ENCODE data around the gene VAV1. TPM values are rescaled to one million over a fixed set of nuclear protein-coding genes. Genes with fewer than 3 reads are reported as not detected.
A peak's percentile ranks its signal among the peaks of the same experiment; 100 is the strongest.

VAV1 gene
- total and polyA plus RNA-seq, 2 of the 13 experiments (the other 11 are each of a cell fraction or from before 2014, with no cell fraction given) = not detected

DNA sequence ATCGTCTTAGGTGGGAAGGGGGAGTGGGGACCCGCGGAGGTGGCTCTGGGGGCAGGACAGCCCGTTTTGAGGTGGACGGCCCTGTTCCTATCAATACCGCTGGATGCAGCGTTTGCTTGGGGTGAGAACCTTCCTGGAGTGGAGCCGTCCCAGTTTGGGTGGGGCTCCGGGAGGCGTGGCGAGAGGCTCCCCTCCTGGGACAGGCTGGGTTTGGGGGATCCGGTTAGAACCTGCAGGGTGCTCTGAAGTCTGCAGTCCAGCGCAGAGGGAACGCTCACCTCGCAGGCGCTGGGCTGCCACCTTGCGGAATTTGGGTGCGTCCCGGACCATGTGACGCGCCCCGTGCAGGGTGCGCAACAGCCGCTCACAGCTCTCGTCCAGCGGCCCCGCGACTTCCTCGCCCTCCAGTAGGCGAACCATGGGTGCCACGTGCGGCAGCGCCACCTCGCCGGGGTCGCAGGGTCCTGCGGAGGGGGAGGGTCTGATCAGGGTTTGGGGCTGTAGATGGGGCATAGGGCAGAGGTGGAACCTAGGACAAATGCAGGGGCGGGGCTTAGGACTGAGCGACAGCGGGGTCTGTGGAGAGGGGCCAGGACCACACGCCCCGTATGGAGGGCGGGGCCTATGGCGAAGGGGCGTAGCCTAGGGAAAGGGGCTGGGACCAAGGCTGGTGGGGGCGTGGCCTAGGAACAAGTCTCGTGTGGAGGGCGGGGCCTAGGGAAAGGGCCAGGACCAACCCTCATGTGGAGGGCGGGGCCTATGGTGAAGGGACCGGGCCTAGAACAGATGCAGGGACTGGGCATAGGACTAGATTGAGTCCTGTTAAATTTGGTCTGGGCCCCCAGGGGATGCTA is 19.1 kb upstream of the VAV1 start (continued):
- TF ChIP-seq PHF20 (CRISPR knock-in tag; IDR thresholded peaks at IDR 0.05) (peak; percentile 45; the same call in 1 of the 2 replicates), HNF4G (IDR thresholded peaks at IDR 0.05; ENCODE audit: borderline replicate concordance, low read depth, low read length) (no peak; the same call in 1 of the 2 replicates), HNF4G (CRISPR knock-in tag; IDR thresholded peaks at IDR 0.05; ENCODE audit: borderline replicate concordance, low read depth) (no peak; the same call in 1 of the 2 replicates), SOX5 (CRISPR knock-in tag; IDR thresholded peaks at IDR 0.05; ENCODE audit: borderline replicate concordance) (peak; percentile 60; the same call in 1 of the 2 replicates), CC2D1A (CRISPR knock-in tag; IDR thresholded peaks at IDR 0.05) (peak; percentile 89; the same call in 1 of the 2 replicates), KLF6 (CRISPR knock-in tag; IDR thresholded peaks at IDR 0.05) (peak; percentile 75), YEATS4 (CRISPR knock-in tag; IDR thresholded peaks at IDR 0.05; ENCODE audit: borderline replicate concordance) (peak; percentile 94), THYN1 (CRISPR knock-in tag; IDR thresholded peaks at IDR 0.05; ENCODE audit: borderline replicate concordance, low read depth) (no peak), ZNF749 (CRISPR knock-in tag; IDR thresholded peaks at IDR 0.05; ENCODE audit: borderline replicate concordance) (peak; percentile 86; the same call in 1 of the 2 replicates), MIER2 (CRISPR knock-in tag; IDR thresholded peaks at IDR 0.05) (peak; percentile 72), HNRNPLL (IDR thresholded peaks at IDR 0.05; ENCODE audit: low read depth, low read length, poor library complexity, severe bottlenecking) (peak; percentile 91), ZNF143 (CRISPR knock-in tag; IDR thresholded peaks at IDR 0.05) (peak; percentile 69), ZSCAN21 (CRISPR knock-in tag; IDR thresholded peaks at IDR 0.05; ENCODE audit: borderline replicate concordance) (peak; percentile 92; the same call in 1 of the 2 replicates)
- TF ChIP-seq, protein P1, sequence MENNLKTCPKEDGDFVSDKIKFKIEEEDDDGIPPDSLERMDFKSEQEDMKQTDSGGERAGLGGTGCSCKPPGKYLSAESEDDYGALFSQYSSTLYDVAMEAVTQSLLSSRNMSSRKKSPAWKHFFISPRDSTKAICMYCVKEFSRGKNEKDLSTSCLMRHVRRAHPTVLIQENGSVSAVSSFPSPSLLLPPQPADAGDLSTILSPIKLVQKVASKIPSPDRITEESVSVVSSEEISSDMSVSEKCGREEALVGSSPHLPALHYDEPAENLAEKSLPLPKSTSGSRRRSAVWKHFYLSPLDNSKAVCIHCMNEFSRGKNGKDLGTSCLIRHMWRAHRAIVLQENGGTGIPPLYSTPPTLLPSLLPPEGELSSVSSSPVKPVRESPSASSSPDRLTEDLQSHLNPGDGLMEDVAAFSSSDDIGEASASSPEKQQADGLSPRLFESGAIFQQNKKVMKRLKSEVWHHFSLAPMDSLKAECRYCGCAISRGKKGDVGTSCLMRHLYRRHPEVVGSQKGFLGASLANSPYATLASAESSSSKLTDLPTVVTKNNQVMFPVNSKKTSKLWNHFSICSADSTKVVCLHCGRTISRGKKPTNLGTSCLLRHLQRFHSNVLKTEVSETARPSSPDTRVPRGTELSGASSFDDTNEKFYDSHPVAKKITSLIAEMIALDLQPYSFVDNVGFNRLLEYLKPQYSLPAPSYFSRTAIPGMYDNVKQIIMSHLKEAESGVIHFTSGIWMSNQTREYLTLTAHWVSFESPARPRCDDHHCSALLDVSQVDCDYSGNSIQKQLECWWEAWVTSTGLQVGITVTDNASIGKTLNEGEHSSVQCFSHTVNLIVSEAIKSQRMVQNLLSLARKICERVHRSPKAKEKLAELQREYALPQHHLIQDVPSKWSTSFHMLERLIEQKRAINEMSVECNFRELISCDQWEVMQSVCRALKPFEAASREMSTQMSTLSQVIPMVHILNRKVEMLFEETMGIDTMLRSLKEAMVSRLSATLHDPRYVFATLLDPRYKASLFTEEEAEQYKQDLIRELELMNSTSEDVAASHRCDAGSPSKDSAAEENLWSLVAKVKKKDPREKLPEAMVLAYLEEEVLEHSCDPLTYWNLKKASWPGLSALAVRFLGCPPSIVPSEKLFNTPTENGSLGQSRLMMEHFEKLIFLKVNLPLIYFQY (CRISPR knock-in tag; IDR thresholded peaks at IDR 0.05; ENCODE audit: borderline replicate concordance) = peak; percentile 44; the same call in 1 of the 2 replicates
- TF ChIP-seq, protein P2, sequence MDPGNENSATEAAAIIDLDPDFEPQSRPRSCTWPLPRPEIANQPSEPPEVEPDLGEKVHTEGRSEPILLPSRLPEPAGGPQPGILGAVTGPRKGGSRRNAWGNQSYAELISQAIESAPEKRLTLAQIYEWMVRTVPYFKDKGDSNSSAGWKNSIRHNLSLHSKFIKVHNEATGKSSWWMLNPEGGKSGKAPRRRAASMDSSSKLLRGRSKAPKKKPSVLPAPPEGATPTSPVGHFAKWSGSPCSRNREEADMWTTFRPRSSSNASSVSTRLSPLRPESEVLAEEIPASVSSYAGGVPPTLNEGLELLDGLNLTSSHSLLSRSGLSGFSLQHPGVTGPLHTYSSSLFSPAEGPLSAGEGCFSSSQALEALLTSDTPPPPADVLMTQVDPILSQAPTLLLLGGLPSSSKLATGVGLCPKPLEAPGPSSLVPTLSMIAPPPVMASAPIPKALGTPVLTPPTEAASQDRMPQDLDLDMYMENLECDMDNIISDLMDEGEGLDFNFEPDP (CRISPR knock-in tag; conservative IDR thresholded peaks at IDR 0.05) = no peak
- TF ChIP-seq, protein P3, sequence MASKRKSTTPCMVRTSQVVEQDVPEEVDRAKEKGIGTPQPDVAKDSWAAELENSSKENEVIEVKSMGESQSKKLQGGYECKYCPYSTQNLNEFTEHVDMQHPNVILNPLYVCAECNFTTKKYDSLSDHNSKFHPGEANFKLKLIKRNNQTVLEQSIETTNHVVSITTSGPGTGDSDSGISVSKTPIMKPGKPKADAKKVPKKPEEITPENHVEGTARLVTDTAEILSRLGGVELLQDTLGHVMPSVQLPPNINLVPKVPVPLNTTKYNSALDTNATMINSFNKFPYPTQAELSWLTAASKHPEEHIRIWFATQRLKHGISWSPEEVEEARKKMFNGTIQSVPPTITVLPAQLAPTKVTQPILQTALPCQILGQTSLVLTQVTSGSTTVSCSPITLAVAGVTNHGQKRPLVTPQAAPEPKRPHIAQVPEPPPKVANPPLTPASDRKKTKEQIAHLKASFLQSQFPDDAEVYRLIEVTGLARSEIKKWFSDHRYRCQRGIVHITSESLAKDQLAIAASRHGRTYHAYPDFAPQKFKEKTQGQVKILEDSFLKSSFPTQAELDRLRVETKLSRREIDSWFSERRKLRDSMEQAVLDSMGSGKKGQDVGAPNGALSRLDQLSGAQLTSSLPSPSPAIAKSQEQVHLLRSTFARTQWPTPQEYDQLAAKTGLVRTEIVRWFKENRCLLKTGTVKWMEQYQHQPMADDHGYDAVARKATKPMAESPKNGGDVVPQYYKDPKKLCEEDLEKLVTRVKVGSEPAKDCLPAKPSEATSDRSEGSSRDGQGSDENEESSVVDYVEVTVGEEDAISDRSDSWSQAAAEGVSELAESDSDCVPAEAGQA (IDR thresholded peaks at IDR 0.05; ENCODE audit: low read depth) = no peak
- TF ChIP-seq, protein P3 (CRISPR knock-in tag; IDR thresholded peaks at IDR 0.05; ENCODE audit: borderline replicate concordance) = no peak
